Thyroid gland (tissue), 4 donors: ENCODE measurements around the gene CERK. TPM values are rescaled to one million over a fixed set of nuclear protein-coding genes. Genes with fewer than 3 reads are reported as not detected.

Experiments used
- DNase-seq, 2 donors: peaks; one replicate each; pipeline ENCODE4 v3.0.0-alpha.2; 2019
- H3K27ac ChIP-seq, 3 donors: fragments of 200-600 bp; sonication (generic); 1 replicate in 2 of 3; 2 replicates in 1 of 3; pipeline ENCODE4 v1.5.1; 2016 to 2019; ENCODE audit warnings: mild to moderate bottlenecking in 1 of 3, moderate library complexity in 1 of 3
- H3K27me3 ChIP-seq: fragments of 200-600 bp; sonication (generic); one replicate; pipeline ENCODE4 v1.5.1; 2019
- H3K36me3 ChIP-seq, 2 donors: fragments of 200-600 bp; sonication (generic); one replicate each; pipeline ENCODE4 v1.5.1; 2016 to 2019
- H3K4me1 ChIP-seq, 2 donors: fragments of 200-600 bp; sonication (generic); one replicate each; pipeline ENCODE4 v1.5.1; 2017 to 2019
- H3K4me3 ChIP-seq, 3 donors: fragments of 200-600 bp; sonication (generic); replicated peaks in 1 of 3; 1 replicate in 2 of 3; 2 replicates in 1 of 3; pipeline ENCODE4 v1.5.1; 2016; ENCODE audit warnings: mild to moderate bottlenecking in 1 of 3
- H3K9me3 ChIP-seq: fragments of 200-600 bp; sonication (generic); one replicate; pipeline ENCODE4 v1.5.1; 2017
- CTCF ChIP-seq, 6 experiments: fragments of 200-600 bp in 3 of 6; fragments of 450-650 bp in 3 of 6; sonication (generic) in 3 of 6; IDR thresholded peaks; one replicate each; pipeline ENCODE4 v1.5.1; 2016 to 2019; ENCODE audit warnings: antibody characterized with exemption in 6 of 6, mild to moderate bottlenecking in 2 of 6, inconsistent platforms in 1 of 6, moderate library complexity in 1 of 6
- POLR2A ChIP-seq, 2 donors: fragments of 450-650 bp; IDR thresholded peaks; one replicate each; pipeline ENCODE4 v1.6.1; 2017; ENCODE audit warnings: antibody characterized with exemption in 2 of 2, mild to moderate bottlenecking in 2 of 2, moderate library complexity in 1 of 2
- WGBS, 2 donors: methylation state at CpG; one replicate each; pipeline ENCODE4 v1.1.5; 2017; 5-methylcytosine and 5-hydroxymethylcytosine counted together
- intact Hi-C: fragments of 100-400 bp; cut with DNase I; formaldehyde crosslinking; loops from one replicate; pipeline ENCODE4 v1.15.1; 2023
- total RNA-seq, 4 donors: library from RNA; depleted of rRNA; stranded (reverse); fragments of >200 nt; gene quantifications; one replicate each; pipeline ENCODE4 v1.2.3, GENCODE V29; 2016

CERK gene
- total RNA-seq, 4 donors from 2014 or later, result 74.6 to 84.7 (median 81.5) TPM

GRCh38 chr22:46662226-46662625 is 75.8 kb downstream of the CERK start:
- Histone ChIP-seq H3K9me3 (no peaks in the 10 kb centered on the region), H3K27me3 (no peaks in the 10 kb centered on the region), H3K4me3 (no peak overlapping the region), H3K36me3 (peaks cover 16 to 20% of the 10 kb centered on the region in 2 donors), H3K27ac (no peak overlapping the region), H3K4me1 (peaks cover 17 to 32% of the 10 kb centered on the region in 2 donors)
- no peak for TF ChIP-seq POLR2A (IDR thresholded peaks at IDR 0.05)
- TF ChIP-seq CTCF (IDR thresholded peaks at IDR 0.05), result no peak
- intact Hi-C loops, result no loop called here
- 83 to 94% methylated on average over 6 to 11 of the region's 15 CpGs for WGBS, 2 donors
- no peak for DNase-seq

GRCh38 chr22:46661221-46661851 is 76.7 kb downstream of the CERK start:
- no peak for TF ChIP-seq POLR2A (IDR thresholded peaks at IDR 0.05)
- H3K4me3 ChIP-seq, result no peak overlapping the region
- DNase-seq, result no peak
- 75 to 93% methylated on average over 14 to 22 of the region's 22 CpGs for WGBS, 2 donors
- no peaks in the 10 kb centered on the region for H3K27me3 ChIP-seq
- H3K9me3 ChIP-seq, result no peaks in the 10 kb centered on the region
- H3K36me3 ChIP-seq, result peaks cover 7 to 13% of the 10 kb centered on the region in 2 donors
- intact Hi-C loops, result no loop called here
- peaks cover 26 to 41% of the 10 kb centered on the region in 2 donors for H3K4me1 ChIP-seq
- H3K27ac ChIP-seq, result peak overlapping the region in 1 of 3 donors; percentile 60

GRCh38 chr22:46660604-46661201 is 77.3 kb downstream of the CERK start:
- Histone ChIP-seq H3K4me3 (no peak overlapping the region), H3K9me3 (no peaks in the 10 kb centered on the region), H3K27me3 (no peaks in the 10 kb centered on the region), H3K36me3 (peaks cover 6 to 7% of the 10 kb centered on the region in 2 donors), H3K27ac (peak overlapping the region in 1 of 3 donors; percentile 60), H3K4me1 (peaks cover 28 to 48% of the 10 kb centered on the region in 2 donors)
- whole genome bisulfite sequencing, 2 donors, result 58 to 64% methylated on average over 10 to 11 of the region's 11 CpGs
- no peak for TF ChIP-seq POLR2A (IDR thresholded peaks at IDR 0.05)
- TF ChIP-seq CTCF (IDR thresholded peaks at IDR 0.05), result peak in 1 of 6 experiments; percentile 10
- DNase-seq, result peak; percentile 55 to 61
- intact Hi-C loops, result no loop called here

- Histone ChIP-seq H3K27ac (peak overlapping the region in 1 of 3 donors; percentile 4), H3K9me3 (no peaks in the 10 kb centered on the region), H3K4me1 (peaks cover 33 to 57% of the 10 kb centered on the region in 2 donors), H3K27me3 (no peaks in the 10 kb centered on the region), H3K4me3 (no peak overlapping the region), H3K36me3 (peaks cover 0 to 3% of the 10 kb centered on the region in 2 donors)
- 94 to 97% methylated on average over 9 to 10 of the region's 12 CpGs for WGBS, 2 donors
- intact Hi-C loops, result no loop called here
- DNase-seq, result no peak
- no peak for TF ChIP-seq CTCF (IDR thresholded peaks at IDR 0.05)
Observed at GRCh38 chr22:46659791-46660186, 78.3 kb downstream of the CERK start.

GRCh38 chr22:46659059-46659790 is 78.8 kb downstream of the CERK start:
- WGBS, 2 donors, result 97 to 100% methylated on average over 7 to 10 of the region's 14 CpGs
- no peak for TF ChIP-seq POLR2A (IDR thresholded peaks at IDR 0.05)
- no peak for TF ChIP-seq CTCF (IDR thresholded peaks at IDR 0.05)
- Histone ChIP-seq H3K27me3 (no peaks in the 10 kb centered on the region), H3K27ac (no peak overlapping the region), H3K4me3 (no peak overlapping the region), H3K4me1 (peaks cover 39 to 62% of the 10 kb centered on the region in 2 donors), H3K36me3 (no peaks in the 10 kb centered on the region), H3K9me3 (no peaks in the 10 kb centered on the region)
- intact Hi-C loops, result no loop called here
- DNase-seq, result no peak
